Sigmoid colon (tissue), 4 donors: ENCODE data around the gene FITM1.

Experiments
- CTCF ChIP-seq, 4 experiments: fragments of 450-650 bp in 3 of 4; fragments of 200-600 bp in 1 of 4; IDR thresholded peaks; one replicate each; pipeline ENCODE4 v1.5.1; 2016 to 2019; ENCODE audit warnings: antibody characterized with exemption in 4 of 4, mild to moderate bottlenecking in 3 of 4, moderate library complexity in 2 of 4
- EP300 ChIP-seq, 4 donors: sonication (generic); formaldehyde crosslinking; IDR thresholded peaks; one replicate each; pipeline ENCODE4 v1.6.1; 2017; ENCODE audit warnings: antibody characterized with exemption in 4 of 4
- POLR2A ChIP-seq, 2 donors: fragments of 450-650 bp; IDR thresholded peaks; one replicate each; pipeline ENCODE4 v1.6.1; 2016; ENCODE audit warnings: antibody characterized with exemption in 2 of 2, mild to moderate bottlenecking in 2 of 2, moderate library complexity in 2 of 2
- POLR2AphosphoS5 ChIP-seq, 4 donors: sonication (generic); formaldehyde crosslinking; IDR thresholded peaks; one replicate each; pipeline ENCODE4 v1.6.1; 2017; ENCODE audit warnings: antibody characterized with exemption in 4 of 4

GRCh38 chr14:24122416-24122815 is 8.0 kb upstream of the FITM1 start:
- TF ChIP-seq CTCF (IDR thresholded peaks at IDR 0.05): no peak
- TF ChIP-seq POLR2A (IDR thresholded peaks at IDR 0.05): no peak
- no peak for TF ChIP-seq POLR2AphosphoS5 (IDR thresholded peaks at IDR 0.05)
- TF ChIP-seq EP300 (IDR thresholded peaks at IDR 0.05): no peak
